ENCODE results near the gene FARP2. TPM values are rescaled to one million over a fixed set of nuclear protein-coding genes. Genes with fewer than 3 reads are reported as not detected.
A peak's percentile ranks its signal among the peaks of the same experiment; 100 is the strongest.

Gene FARP2
- total and polyA plus RNA-seq, 2 of the 13 experiments (the other 11 are each of a cell fraction or from before 2014, with no cell fraction given): 28.0 to 45.4 TPM

DNA sequence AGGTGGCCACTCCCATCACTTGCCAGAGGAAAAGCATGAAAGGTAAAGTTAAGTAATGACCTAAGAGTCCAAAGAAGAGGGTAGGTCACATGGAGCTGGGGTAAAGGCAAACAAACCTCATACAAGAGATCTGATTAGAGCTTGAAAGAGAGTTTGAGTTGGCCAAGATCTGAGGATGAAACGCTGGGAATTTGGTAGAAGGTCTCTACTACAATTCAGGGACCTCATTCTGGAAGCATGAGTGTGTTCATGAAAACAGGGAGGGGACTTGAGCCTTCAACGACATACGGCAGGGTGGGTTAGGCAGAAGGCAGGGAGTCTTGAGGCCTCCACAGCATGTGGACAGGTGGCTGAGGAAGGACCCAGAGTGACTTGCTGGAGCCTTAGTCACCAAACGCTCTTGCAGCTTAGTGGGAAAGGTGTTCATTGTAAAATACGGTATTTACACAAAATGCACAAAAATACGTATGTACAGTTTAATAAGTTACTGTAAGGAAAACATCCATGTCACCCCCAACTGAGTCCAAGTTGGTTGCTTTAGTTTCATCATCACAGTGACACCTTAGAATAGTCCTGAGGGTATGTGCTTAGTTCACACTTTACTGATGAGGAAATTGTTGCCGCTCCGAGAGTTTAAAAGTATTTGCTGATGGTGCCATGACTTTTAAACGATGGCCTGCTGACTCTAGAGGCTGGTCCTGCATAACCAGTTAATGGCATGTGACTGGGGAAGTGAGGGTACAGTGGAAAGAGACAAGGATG, 5.0 kb upstream of the FARP2 start:
- no peaks in the 10 kb centered on the region for H3K27me3 ChIP-seq (ENCODE audit: control insufficient read depth in 1 of 2, insufficient read depth in 2 of 2, low read length in 2 of 2)
- DNase-seq (ENCODE audit: low spot score) (peak; percentile 93), ATAC-seq (peak; percentile 57), FAIRE-seq (peak; percentile 85)
- H3K79me2 ChIP-seq (ENCODE audit: insufficient read depth, low read length): peaks cover 5% of the 10 kb centered on the region
- H3K4me1 ChIP-seq (ENCODE audit: insufficient read depth, low read length): peaks cover 65% of the 10 kb centered on the region
- no peak overlapping the region for H2AFZ ChIP-seq (ENCODE audit: low read length)
- ChIA-PET POLR2A (interaction anchor here (0.9 to 4.0 kb wide), 9 partner anchors 9 to 92 kb away, joined by 3 to 55 read pairs (median 5); partner anchors contain the start of genes HDLBP and SEPTIN2), CTCF (ENCODE audit: low intra/inter-chr PET ratio, low total read pairs) (no interaction called here)
- in situ Hi-C loops (cut with HindIII; ENCODE audit: extremely low pct_ligation_motif_present, low pct_unique_long_range_greater_than_20kb) (loop anchor here (5.0 kb wide), 1 partner anchor 34 kb away; the partner anchor contains the start of genes HDLBP and SEPTIN2), intact Hi-C loops (cut with micrococcal nuclease; ENCODE audit: unreplicated experiment) (loop anchor here (2.0 to 10.0 kb wide), 3 partner anchors 34 to 154 kb away; partner anchors contain the start of gene STK25)
- no peaks in the 10 kb centered on the region for H3K9me3 ChIP-seq (ENCODE audit: low read length)
- H3K9ac ChIP-seq (ENCODE audit: insufficient read depth, low read depth, low read length): peak overlapping the region; percentile 61
- H3K4me3 ChIP-seq (replicated peaks in 1 of 3; ENCODE audit: insufficient read depth in 1 of 3, low read depth in 2 of 3, low read length in 3 of 3): peak overlapping the region in 2 of 3 experiments; percentile 12 to 44; a peak in 1 of 6 replicates
- H3K27ac ChIP-seq (ENCODE audit: extremely low read length, insufficient read depth, low read length): peak overlapping the region; percentile 86
- WGBS (ENCODE audit: low lambda C conversion rate): 6% methylated on average over 9 of the region's 9 CpGs
- H3K4me2 ChIP-seq (ENCODE audit: low read depth, low read length): peak overlapping the region; percentile 74
- BruUV-seq (replicated peaks): no TSS peak
- peaks cover 31% of the 10 kb centered on the region for H4K20me1 ChIP-seq (ENCODE audit: insufficient read depth, low read length)
- H3K36me3 ChIP-seq (replicated peaks in 1 of 2; ENCODE audit: control insufficient read depth in 1 of 2, insufficient read depth in 2 of 2, low read length in 2 of 2): peaks cover 15 to 62% of the 10 kb centered on the region in 2 experiments
- 0 out of 2 replicates have a peak, but pooled peaks have one; percentile 18 for TF ChIP-seq MIER2 (CRISPR knock-in tag; IDR thresholded peaks at IDR 0.05)
- peak; percentile 52; the same call in 1 of the 2 replicates for TF ChIP-seq ELF3 (CRISPR knock-in tag; IDR thresholded peaks at IDR 0.05)
- TF ChIP-seq HMG20A (CRISPR knock-in tag; IDR thresholded peaks at IDR 0.05; ENCODE audit: borderline replicate concordance): peak; percentile 35; the same call in 1 of the 2 replicates
- TF ChIP-seq NFIC (IDR thresholded peaks at IDR 0.05; ENCODE audit: low read length): peak; percentile 43; the same call in 1 of the 2 replicates
- TF ChIP-seq ERF (CRISPR knock-in tag; IDR thresholded peaks at IDR 0.05): peak; percentile 49
- peak; percentile 45; the same call in 1 of the 2 replicates for TF ChIP-seq ZGPAT (CRISPR knock-in tag; IDR thresholded peaks at IDR 0.05)
- TF ChIP-seq TBX3 (IDR thresholded peaks at IDR 0.05; ENCODE audit: borderline replicate concordance): 0 out of 2 replicates have a peak, but pooled peaks have one; percentile 11
- TF ChIP-seq HOXA5 (CRISPR knock-in tag; IDR thresholded peaks at IDR 0.05): peak; percentile 67; the same call in 1 of the 2 replicates
- TF ChIP-seq ARNT2 (CRISPR knock-in tag; IDR thresholded peaks at IDR 0.05; ENCODE audit: low read depth): peak; percentile 23; the same call in 1 of the 2 replicates
- TF ChIP-seq ZNF703 (CRISPR knock-in tag; IDR thresholded peaks at IDR 0.05; ENCODE audit: borderline replicate concordance): no peak
- peak; percentile 79 for TF ChIP-seq HNF1A (IDR thresholded peaks at IDR 0.05; ENCODE audit: low read depth)
- TF ChIP-seq HNF1A (CRISPR knock-in tag; IDR thresholded peaks at IDR 0.05; ENCODE audit: borderline replicate concordance): no peak; the same call in 1 of the 2 replicates
- peak; percentile 35; the same call in 1 of the 2 replicates for TF ChIP-seq PHF21A (CRISPR knock-in tag; IDR thresholded peaks at IDR 0.05)
- no peak for TF ChIP-seq BHLHE40 (IDR thresholded peaks at IDR 0.05; ENCODE audit: low read length)

Measured in HepG2 (cell line).